WERI-Rb-1 (cell line): ENCODE measurements around the gene PFDN4.
"Not testable (repeated sequence)": the region's sequence is repeated elsewhere in the genome, so short reads cannot be mapped to it uniquely, and the experiment has no call there.

Experiments used
- DNase-seq: peaks from one replicate; pipeline ENCODE4 v3.0.0-alpha.2; 2020
- H3K27ac ChIP-seq: fragments of 250-450 bp; sonication (Bioruptor Pico); 2 replicates; pipeline ENCODE4 v1.5.1; 2020; ENCODE audit warnings: mild to moderate bottlenecking, moderate library complexity
- H3K27me3 ChIP-seq: fragments of 250-450 bp; sonication (Bioruptor Pico); 2 replicates; pipeline ENCODE4 v1.5.1; 2021; ENCODE audit warnings: mild to moderate bottlenecking, low read depth, moderate library complexity; ENCODE audit not compliant: insufficient read depth, severe bottlenecking
- H3K36me3 ChIP-seq: fragments of 250-450 bp; sonication (Bioruptor Pico); 2 replicates; pipeline ENCODE4 v1.5.1; 2020; ENCODE audit warnings: mild to moderate bottlenecking, moderate library complexity
- H3K4me3 ChIP-seq: 2 replicates; pipeline ENCODE4 v1.5.1; 2011; ENCODE audit warnings: low read depth, mild to moderate bottlenecking, control low read depth, low read length
- H3K9me3 ChIP-seq: fragments of 250-450 bp; sonication (Bioruptor Pico); 2 replicates; pipeline ENCODE4 v1.5.1; 2021; ENCODE audit warnings: mild to moderate bottlenecking, moderate library complexity; ENCODE audit not compliant: severe bottlenecking
- CTCF ChIP-seq: IDR thresholded peaks from 2 replicates; pipeline ENCODE4 v1.5.1; 2011; ENCODE audit warnings: low read depth, mild to moderate bottlenecking, control low read depth, inconsistent platforms, low read length

PFDN4 gene

GRCh38 chr20:54260116-54260515 lies 52.2 kb downstream of the PFDN4 start:
- Histone ChIP-seq H3K27me3 (peaks cover 62% of the 10 kb centered on the region), H3K36me3 (no peaks in the 10 kb centered on the region), H3K4me3 (no peak overlapping the region), H3K9me3 (no peaks in the 10 kb centered on the region), H3K27ac (no peak overlapping the region)
- TF ChIP-seq CTCF = no peak
- DNase-seq = no peak

- no peaks in the 10 kb centered on the region for H3K36me3 ChIP-seq
- peaks cover 53% of the 10 kb centered on the region for H3K27me3 ChIP-seq
- no peaks in the 10 kb centered on the region for H3K9me3 ChIP-seq
- TF ChIP-seq CTCF = no peak
- no peak overlapping the region for H3K4me3 ChIP-seq
- H3K27ac ChIP-seq = no peak overlapping the region
- no peak for DNase-seq
These were observed 54.8 kb downstream of the PFDN4 start for GRCh38 chr20:54262671-54263070.

DNA sequence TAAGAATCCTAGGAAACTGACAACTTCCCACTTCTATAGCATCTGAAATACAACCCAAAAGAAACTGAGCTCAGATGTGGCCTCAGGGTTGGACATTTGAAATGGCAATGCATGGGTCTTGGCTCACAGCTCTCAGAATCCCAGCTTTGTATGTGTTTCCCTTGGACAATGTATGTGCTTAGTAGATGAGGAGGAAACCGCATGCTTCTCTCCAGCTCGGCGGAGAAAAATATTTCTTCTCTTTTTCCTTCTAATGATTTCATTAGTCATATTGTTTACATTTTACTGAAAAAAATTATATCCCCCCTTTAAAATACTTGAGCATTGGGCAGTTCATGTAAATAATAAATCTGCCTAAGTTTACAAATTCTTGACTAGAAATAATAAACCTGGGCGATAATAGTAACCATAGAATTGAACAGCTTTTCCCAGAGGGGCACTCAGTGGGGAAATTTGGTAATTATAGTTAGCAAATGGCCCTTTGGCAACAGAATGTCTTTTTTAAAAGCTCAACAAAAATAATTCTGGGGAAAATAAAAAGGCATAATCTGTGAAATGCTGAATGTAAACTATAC lies 55.3 kb downstream of the PFDN4 start:
- no peak overlapping the region for H3K4me3 ChIP-seq
- no peaks in the 10 kb centered on the region for H3K9me3 ChIP-seq
- no peak overlapping the region for H3K27ac ChIP-seq
- TF ChIP-seq CTCF = no peak
- H3K36me3 ChIP-seq = no peaks in the 10 kb centered on the region
- peaks cover 53% of the 10 kb centered on the region for H3K27me3 ChIP-seq
- DNase-seq = no peak

GRCh38 chr20:54265791-54266190 lies 57.9 kb downstream of the PFDN4 start:
- H3K9me3 ChIP-seq, H3K36me3 ChIP-seq, DNase-seq, H3K4me3 ChIP-seq, H3K27ac ChIP-seq: not testable (repeated sequence)
- H3K27me3 ChIP-seq = peaks cover 66% of the 10 kb centered on the region

GRCh38 chr20:54266844-54267243 lies 59.0 kb downstream of the PFDN4 start:
- no peak for DNase-seq

DNA sequence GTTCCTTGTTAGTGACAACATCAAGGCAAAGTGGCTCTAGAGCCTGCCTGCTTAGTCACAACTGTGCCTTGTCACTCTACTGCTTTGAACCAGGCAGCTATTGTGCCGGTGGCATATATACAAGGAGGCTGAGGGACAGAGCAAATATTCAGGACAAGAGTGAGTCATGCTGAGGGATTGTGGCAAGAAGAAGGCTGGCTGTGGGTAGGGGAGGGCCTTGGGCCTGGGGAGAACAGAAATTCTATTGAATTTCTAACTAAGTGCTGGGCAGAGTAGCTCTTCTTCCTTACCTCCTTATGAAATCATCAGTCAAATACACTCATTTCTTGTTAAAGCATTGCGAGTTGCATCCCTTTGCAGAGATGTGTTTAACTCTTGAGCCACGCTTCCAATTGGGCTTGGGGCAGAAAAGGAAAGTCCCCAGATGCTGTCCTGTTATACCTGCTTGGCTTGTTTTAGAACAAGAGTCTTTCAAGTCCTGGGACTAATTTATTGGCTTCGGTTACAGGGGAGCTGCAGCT lies 59.7 kb downstream of the PFDN4 start:
- no peak for DNase-seq

More at GRCh38 chr20:54266844-54267243, 59.0 kb downstream of the PFDN4 start:
- no peaks in the 10 kb centered on the region for H3K9me3 ChIP-seq
- no peak overlapping the region for H3K27ac ChIP-seq
- no peaks in the 10 kb centered on the region for H3K36me3 ChIP-seq
- H3K4me3 ChIP-seq = no peak overlapping the region
- peaks cover 73% of the 10 kb centered on the region for H3K27me3 ChIP-seq
- TF ChIP-seq CTCF = no peak

More for the DNA sequence above, 59.7 kb downstream of the PFDN4 start:
- Histone ChIP-seq H3K36me3 (no peaks in the 10 kb centered on the region), H3K4me3 (no peak overlapping the region), H3K9me3 (no peaks in the 10 kb centered on the region), H3K27ac (no peak overlapping the region), H3K27me3 (peaks cover 80% of the 10 kb centered on the region)
- TF ChIP-seq CTCF = no peak
